Breast epithelium (tissue), 4 donors: ENCODE data around the gene ZNF501. TPM values are rescaled to one million over a fixed set of nuclear protein-coding genes. Genes with fewer than 3 reads are reported as not detected.

Experiments
- DNase-seq, 2 donors: peaks; one replicate each; pipeline ENCODE4 v3.0.0-alpha.2; 2019; ENCODE audit warnings: low spot score in 2 of 2
- H3K27ac ChIP-seq, 2 donors: fragments of 200-600 bp; sonication (generic) in 1 of 2; one replicate each; pipeline ENCODE4 v1.5.1; 2016 to 2019; ENCODE audit warnings: mild to moderate bottlenecking in 1 of 2
- H3K27me3 ChIP-seq, 2 donors: fragments of 200-600 bp; sonication (generic) in 1 of 2; one replicate each; pipeline versions ENCODE4 v1.5.1 to v1.6.0; 2017 to 2019; ENCODE audit warnings: control low read depth in 1 of 2, mild to moderate bottlenecking in 1 of 2
- H3K36me3 ChIP-seq: fragments of 200-600 bp; one replicate; pipeline ENCODE4 v1.5.1; 2019
- H3K4me1 ChIP-seq, 2 donors: fragments of 200-600 bp; sonication (generic); one replicate each; pipeline ENCODE4 v1.5.1; 2016 to 2019; ENCODE audit warnings: control low read depth in 1 of 2
- H3K4me3 ChIP-seq, 3 donors: fragments of 200-600 bp; sonication (generic); 1 replicate in 2 of 3; 2 replicates in 1 of 3; pipeline ENCODE4 v1.5.1; 2016 to 2019; ENCODE audit warnings: mild to moderate bottlenecking in 3 of 3, moderate library complexity in 2 of 3
- H3K9me3 ChIP-seq, 2 donors: fragments of 200-600 bp; sonication (generic) in 1 of 2; one replicate each; pipeline ENCODE4 v1.5.1; 2016 to 2019; ENCODE audit warnings: control low read depth in 1 of 2
- CTCF ChIP-seq, 3 donors: fragments of 450-650 bp; IDR thresholded peaks; one replicate each; pipeline ENCODE4 v1.5.1; 2016 to 2017; ENCODE audit warnings: antibody characterized with exemption in 3 of 3, mild to moderate bottlenecking in 3 of 3, moderate library complexity in 3 of 3
- POLR2A ChIP-seq: fragments of 450-650 bp; IDR thresholded peaks from one replicate; pipeline ENCODE4 v1.6.1; 2016; ENCODE audit warnings: antibody characterized with exemption, mild to moderate bottlenecking, moderate library complexity
- POLR2AphosphoS5 ChIP-seq, 3 donors: sonication (generic); formaldehyde crosslinking; IDR thresholded peaks; one replicate each; pipeline ENCODE4 v1.6.1; 2017; ENCODE audit warnings: antibody characterized with exemption in 3 of 3
- intact Hi-C: fragments of 100-400 bp; cut with DNase I; formaldehyde crosslinking; loops from one replicate; pipeline ENCODE4 v1.15.1; 2023; ENCODE audit warnings: low total_unique reads
- total RNA-seq, 3 donors: library from RNA; depleted of rRNA; stranded (reverse); fragments of >200 nt; gene quantifications; one replicate each; pipeline ENCODE4 v1.1.0, GENCODE V29; 2016

ZNF501 gene
- total RNA-seq, 3 donors from 2014 or later, result 4.9 to 9.1 (median 5.4) TPM

- peaks cover 3 to 38% of the 10 kb centered on the region in 2 donors for H3K9me3 ChIP-seq
- no peak for TF ChIP-seq POLR2AphosphoS5 (IDR thresholded peaks at IDR 0.05)
- TF ChIP-seq CTCF (IDR thresholded peaks at IDR 0.05), result no peak
- TF ChIP-seq POLR2A, result no peak
- H3K27ac ChIP-seq, result no peak overlapping the region
- H3K36me3 ChIP-seq, result no peaks in the 10 kb centered on the region
- no peak overlapping the region for H3K4me3 ChIP-seq
- DNase-seq, result no peak
- intact Hi-C loops, result no loop called here
- H3K4me1 ChIP-seq, result no peaks in the 10 kb centered on the region
- no peaks in the 10 kb centered on the region for H3K27me3 ChIP-seq
Measured at GRCh38 chr3:44771424-44772098, 42.1 kb downstream of the ZNF501 start.

- Histone ChIP-seq H3K4me3 (no peak overlapping the region), H3K36me3 (no peaks in the 10 kb centered on the region), H3K27me3 (no peaks in the 10 kb centered on the region), H3K9me3 (peaks cover 3 to 38% of the 10 kb centered on the region in 2 donors), H3K27ac (no peak overlapping the region), H3K4me1 (no peaks in the 10 kb centered on the region)
- intact Hi-C loops, result no loop called here
- no peak for TF ChIP-seq CTCF (IDR thresholded peaks at IDR 0.05)
- TF ChIP-seq POLR2AphosphoS5 (IDR thresholded peaks at IDR 0.05), result no peak
- no peak for TF ChIP-seq POLR2A
- DNase-seq, result no peak
Measured at GRCh38 chr3:44772099-44772442, 42.6 kb downstream of the ZNF501 start.

DNA sequence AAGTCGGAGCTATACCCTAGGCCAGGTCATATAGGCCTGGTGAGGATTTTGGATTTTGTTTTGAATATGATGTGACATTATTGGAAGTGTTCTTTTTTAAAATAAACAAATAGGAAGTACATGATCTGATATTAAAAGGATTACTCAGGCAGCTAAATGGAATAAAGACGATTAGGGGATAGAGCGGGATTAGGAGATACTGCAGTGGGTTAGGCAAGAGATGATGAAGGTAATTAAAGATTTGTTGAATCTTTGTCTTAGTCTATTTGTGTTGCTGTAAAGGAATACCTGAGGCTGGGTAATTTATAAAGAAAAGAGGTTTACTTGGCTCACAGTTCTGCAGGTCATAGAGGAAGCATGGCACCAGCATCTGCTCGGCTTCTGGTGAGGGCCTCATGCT, 53.5 kb downstream of the ZNF501 start:
- Histone ChIP-seq H3K4me1 (no peaks in the 10 kb centered on the region), H3K27me3 (no peaks in the 10 kb centered on the region), H3K4me3 (no peak overlapping the region), H3K27ac (no peak overlapping the region), H3K9me3 (no peaks in the 10 kb centered on the region), H3K36me3 (no peaks in the 10 kb centered on the region)
- no peak for DNase-seq
- TF ChIP-seq POLR2AphosphoS5 (IDR thresholded peaks at IDR 0.05), result no peak
- no peak for TF ChIP-seq CTCF (IDR thresholded peaks at IDR 0.05)
- no peak for TF ChIP-seq POLR2A
- intact Hi-C loops, result no loop called here

Other genes starting within 250 kb of the ZNF501 start
- gene ZKSCAN7, start 174.4 kb upstream of the ZNF501 start, total RNA-seq, result 10 to 100 TPM in 1 of 3 donors, 1 to 10 TPM in 2; 5.2 to 11.0 (median 6.7) TPM
- 1 to 10 TPM; 2.0 to 4.0 (median 3.1) TPM for gene ZNF660, start 144.7 kb upstream of the ZNF501 start, total RNA-seq
- gene ZNF197, start 104.6 kb upstream of the ZNF501 start, total RNA-seq, result 10 to 100 TPM; 18.0 to 26.2 (median 18.4) TPM
- gene ZNF35, start 80.9 kb upstream of the ZNF501 start, total RNA-seq, result 10 to 100 TPM in 2 of 3 donors, 1 to 10 TPM in 1; 8.8 to 18.7 (median 13.1) TPM
- 1 to 10 TPM; 4.6 to 9.5 (median 6.6) TPM for gene ZNF502, start 17.0 kb upstream of the ZNF501 start, total RNA-seq
- 10 to 100 TPM; 25.6 to 35.9 (median 31.5) TPM for gene KIAA1143, start 32.0 kb downstream of the ZNF501 start, total RNA-seq
- gene KIF15, start 32.2 kb downstream of the ZNF501 start, total RNA-seq, result 1 to 10 TPM in 1 of 3 donors, under 1 TPM in 2; 0.66 to 1.1 (median 0.73) TPM
- 10 to 100 TPM; 12.8 to 28.6 (median 20.3) TPM for gene TMEM42, start 132.3 kb downstream of the ZNF501 start, total RNA-seq
- under 1 TPM in 1 of 3 donors, not detected in 2; 0.16 TPM for gene TGM4, start 145.0 kb downstream of the ZNF501 start, total RNA-seq
- gene ZDHHC3, start 246.5 kb downstream of the ZNF501 start, total RNA-seq, result 100 to 1,000 TPM in 1 of 3 donors, 10 to 100 TPM in 2; 69.5 to 120 (median 71.9) TPM
- 10 to 100 TPM; 39.0 to 54.9 (median 43.0) TPM for gene EXOSC7, start 246.6 kb downstream of the ZNF501 start, total RNA-seq